MM.1S (cell line): Measurements from ENCODE around the gene IQSEC1.
"Not testable (repeated sequence)": the region's sequence is repeated elsewhere in the genome, so short reads cannot be mapped to it uniquely, and the experiment has no call there.

Source experiments
- DNase-seq: peaks from one replicate; pipeline ENCODE4 v3.0.0-alpha.2; 2015
- H2AFZ ChIP-seq: fragments of 300-600 bp; sonication (generic); 2 replicates; pipeline ENCODE4 v1.6.0; 2016; ENCODE audit warnings: antibody characterized with exemption, low read length
- H3F3A ChIP-seq: fragments of 300-600 bp; sonication (generic); 2 replicates; pipeline ENCODE4 v1.6.1; 2016; ENCODE audit warnings: mild to moderate bottlenecking, antibody characterized with exemption, low read length, moderate library complexity, mixed read lengths; ENCODE audit not compliant: insufficient read depth
- H3K27ac ChIP-seq: fragments of 300-600 bp; sonication (generic); 2 replicates; pipeline ENCODE4 v1.5.1; 2016; ENCODE audit warnings: mild to moderate bottlenecking, low read length
- H3K27me3 ChIP-seq: fragments of 300-600 bp; sonication (generic); replicated peaks from 2 replicates; pipeline ENCODE4 v1.6.0; 2016; ENCODE audit warnings: low read length; ENCODE audit not compliant: insufficient read depth
- H3K36me3 ChIP-seq: fragments of 300-600 bp; sonication (generic); replicated peaks from 2 replicates; pipeline ENCODE4 v1.6.1; 2016; ENCODE audit warnings: mild to moderate bottlenecking, low read length, mixed read lengths; ENCODE audit not compliant: insufficient read depth
- H3K4me1 ChIP-seq: fragments of 300-600 bp; sonication (generic); 2 replicates; pipeline ENCODE4 v1.6.1; 2016; ENCODE audit warnings: low read length, mixed read lengths
- H3K4me2 ChIP-seq: fragments of 300-600 bp; sonication (generic); 2 replicates; pipeline ENCODE4 v1.6.0; 2016; ENCODE audit warnings: low read depth, low read length
- H3K4me3 ChIP-seq: fragments of 300-600 bp; sonication (generic); 2 replicates; pipeline ENCODE4 v1.5.1; 2016; ENCODE audit warnings: low read length, mixed read lengths
- H3K79me2 ChIP-seq: fragments of 300-600 bp; sonication (generic); 2 replicates; pipeline ENCODE4 v1.6.1; 2016; ENCODE audit warnings: mixed run types, low read length, mixed read lengths
- H3K9ac ChIP-seq: fragments of 300-600 bp; sonication (generic); 2 replicates; pipeline ENCODE4 v1.6.1; 2016; ENCODE audit warnings: low read length, mixed read lengths
- H3K9me2 ChIP-seq: fragments of 300-600 bp; sonication (generic); replicated peaks from 2 replicates; pipeline ENCODE4 v1.6.1; 2016; ENCODE audit warnings: mild to moderate bottlenecking, low read length, mixed read lengths; ENCODE audit not compliant: insufficient read depth
- H3K9me3 ChIP-seq: fragments of 300-600 bp; sonication (generic); replicated peaks from 2 replicates; pipeline ENCODE4 v1.6.1; 2016; ENCODE audit warnings: mild to moderate bottlenecking, low read length, mixed read lengths; ENCODE audit not compliant: insufficient read depth
- H4K20me1 ChIP-seq: fragments of 300-600 bp; sonication (generic); 2 replicates; pipeline ENCODE4 v1.6.1; 2016; ENCODE audit warnings: mild to moderate bottlenecking, low read length, moderate library complexity, mixed read lengths; ENCODE audit not compliant: insufficient read depth
- CTCF ChIP-seq: fragments of 300-600 bp; sonication (generic); IDR thresholded peaks from 2 replicates; pipeline ENCODE4 v1.5.1; 2016; ENCODE audit warnings: antibody characterized with exemption, low read length, mixed read lengths
- EZH2 ChIP-seq: fragments of 300-600 bp; sonication (generic); optimal IDR thresholded peaks from 2 replicates; pipeline ENCODE3; 2017; ENCODE audit warnings: low read depth, mild to moderate bottlenecking, antibody characterized with exemption, low read length, mixed read lengths
- EZH2phosphoT487 ChIP-seq: fragments of 300-600 bp; sonication (generic); IDR thresholded peaks from 2 replicates; pipeline ENCODE4 v1.6.1; 2018; ENCODE audit warnings: antibody characterized with exemption, low read length

Gene IQSEC1

DNA sequence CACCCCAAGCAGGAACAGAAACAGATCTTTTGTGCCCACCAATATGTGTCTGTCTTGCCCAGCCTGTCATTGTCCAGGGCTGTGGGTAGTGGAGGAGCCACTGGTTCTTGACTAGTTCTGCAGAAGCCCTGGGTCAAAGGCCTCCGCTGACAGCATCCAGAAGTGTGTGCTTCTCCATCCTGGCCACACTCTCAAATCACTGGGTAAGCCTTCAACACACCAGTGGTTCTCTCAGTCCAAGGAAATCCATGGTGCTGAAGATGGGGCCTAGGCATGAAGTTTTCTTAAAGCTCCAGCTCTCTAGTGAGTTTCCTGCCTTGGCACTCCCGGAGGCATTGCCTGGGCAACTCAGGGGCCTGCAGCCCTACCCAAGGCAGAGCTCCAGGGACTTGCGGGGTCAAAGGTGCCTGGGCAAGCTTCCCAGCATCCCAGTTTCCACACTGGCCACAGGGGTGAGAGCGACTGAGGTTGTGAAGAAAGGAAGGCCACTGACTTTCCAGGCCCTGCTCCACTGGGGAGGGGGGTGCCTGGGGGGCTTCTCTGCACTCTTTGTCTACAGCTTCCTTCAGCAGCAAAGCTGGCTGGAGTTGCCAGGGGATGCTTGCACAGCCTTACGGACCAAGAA, 193.9 kb downstream of the IQSEC1 start:
- Histone ChIP-seq H3K9me2 (no peaks in the 10 kb centered on the region), H3K9ac (no peak overlapping the region), H3K27ac (no peak overlapping the region), H3F3A (no peaks in the 10 kb centered on the region), H4K20me1 (0 out of 2 replicates have a peak, but pooled peaks cover 2% of the 10 kb centered on the region), H2AFZ (no peak overlapping the region), H3K4me1 (no peaks in the 10 kb centered on the region), H3K9me3 (no peaks in the 10 kb centered on the region), H3K79me2 (no peaks in the 10 kb centered on the region), H3K4me2 (no peak overlapping the region), H3K27me3 (peaks cover 96% of the 10 kb centered on the region), H3K4me3 (no peak overlapping the region), H3K36me3 (no peaks in the 10 kb centered on the region)
- DNase-seq, result no peak
- no peak for TF ChIP-seq EZH2
- TF ChIP-seq EZH2phosphoT487, result no peak
- no peak for TF ChIP-seq CTCF

- H4K20me1 ChIP-seq, H3K9ac ChIP-seq: not testable (repeated sequence)
Measured at GRCh38 chr3:12878758-12879157, 194.5 kb downstream of the IQSEC1 start.

GRCh38 chr3:12878141-12878574, 195.1 kb downstream of the IQSEC1 start:
- Histone ChIP-seq H3F3A (no peaks in the 10 kb centered on the region), H3K27me3 (peaks cover 98% of the 10 kb centered on the region), H3K4me2 (no peak overlapping the region), H4K20me1 (0 out of 2 replicates have a peak, but pooled peaks cover 2% of the 10 kb centered on the region), H3K9ac (no peak overlapping the region), H3K4me1 (no peaks in the 10 kb centered on the region), H2AFZ (no peak overlapping the region), H3K36me3 (no peaks in the 10 kb centered on the region), H3K9me3 (no peaks in the 10 kb centered on the region), H3K79me2 (no peaks in the 10 kb centered on the region), H3K27ac (no peak overlapping the region), H3K4me3 (no peak overlapping the region), H3K9me2 (no peaks in the 10 kb centered on the region)
- TF ChIP-seq EZH2phosphoT487, result no peak
- no peak for DNase-seq

More at GRCh38 chr3:12878758-12879157, 194.5 kb downstream of the IQSEC1 start:
- H3K9me2 ChIP-seq, H3K36me3 ChIP-seq, H3K79me2 ChIP-seq, H3K4me1 ChIP-seq, H3K9me3 ChIP-seq, H3K4me3 ChIP-seq, H2AFZ ChIP-seq, H3F3A ChIP-seq, DNase-seq, H3K4me2 ChIP-seq, H3K27ac ChIP-seq: not testable (repeated sequence)
- peaks cover 96% of the 10 kb centered on the region for H3K27me3 ChIP-seq

DNA sequence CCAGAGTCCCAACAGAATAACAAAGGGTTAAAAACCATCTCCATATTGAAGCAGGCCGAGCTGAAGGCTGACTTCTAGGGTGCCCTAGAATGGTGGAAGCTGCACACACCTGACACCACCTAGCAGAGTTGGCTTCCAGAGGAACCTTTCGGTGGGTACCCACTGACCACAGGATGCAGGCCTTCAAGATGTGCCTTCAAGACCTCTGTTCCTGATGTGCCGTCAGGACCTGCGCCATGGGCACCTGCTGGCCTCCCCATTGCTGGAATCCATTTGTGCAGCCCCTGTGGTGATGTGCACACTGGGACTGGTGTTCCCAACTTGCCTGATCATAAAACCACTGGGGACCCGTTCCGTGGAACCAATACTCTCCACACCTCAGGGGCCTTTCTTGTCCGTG, 196.2 kb downstream of the IQSEC1 start:
- 0 out of 2 replicates have a peak, but pooled peaks cover 2% of the 10 kb centered on the region for H4K20me1 ChIP-seq
- H3K9me3 ChIP-seq, result no peaks in the 10 kb centered on the region
- no peak overlapping the region for H3K9ac ChIP-seq
- H3K79me2 ChIP-seq, result no peaks in the 10 kb centered on the region
- no peak for DNase-seq
- no peaks in the 10 kb centered on the region for H3K36me3 ChIP-seq
- no peak overlapping the region for H2AFZ ChIP-seq
- peaks cover 98% of the 10 kb centered on the region for H3K27me3 ChIP-seq
- no peak overlapping the region for H3K4me2 ChIP-seq
- no peak overlapping the region for H3K27ac ChIP-seq
- H3K4me1 ChIP-seq, result no peaks in the 10 kb centered on the region
- H3K4me3 ChIP-seq, result no peak overlapping the region
- no peaks in the 10 kb centered on the region for H3F3A ChIP-seq
- H3K9me2 ChIP-seq, result no peaks in the 10 kb centered on the region
- TF ChIP-seq CTCF, result no peak
- TF ChIP-seq EZH2phosphoT487, result no peak
- no peak for TF ChIP-seq EZH2
